PC-9 (cell line): Measurements from ENCODE around the gene ATP2B3. TPM values are rescaled to one million over a fixed set of nuclear protein-coding genes. Genes with fewer than 3 reads are reported as not detected.

Experiments used
- BruUV-seq: library from RNA; stranded (reverse); fragments of 400-500 nt; replicated peaks from 2 replicates; lab custom pipeline; 2021; lab: Mats Ljungman, UMichigan
- CTCF ChIA-PET: fragments of 300-600 bp; sonication (Branson Sonifier 250); formaldehyde crosslinking; loops from one replicate; lab custom pipeline; 2022; ENCODE audit warnings: antibody characterized with exemption; lab: Charles Lee
- POLR2A ChIA-PET: fragments of 300-600 bp; sonication (Branson Sonifier 250); formaldehyde crosslinking; loops from one replicate; lab custom pipeline; 2022; ENCODE audit warnings: antibody characterized with exemption; ENCODE audit not compliant: unreplicated experiment; lab: Charles Lee
- DNase-seq, 2 experiments: peaks; one replicate each; pipeline versions ENCODE4 v3.0.0 to v3.0.0-alpha.2; 2015 to 2022; ENCODE audit warnings: mixed read lengths in 1 of 2
- H2AFZ ChIP-seq: fragments of 200-600 bp; sonication (generic); 2 replicates; pipeline ENCODE4 v1.8.1; 2017; ENCODE audit warnings: antibody characterized with exemption
- H3F3A ChIP-seq: fragments of 200-600 bp; sonication (generic); 2 replicates; pipeline ENCODE4 v1.8.1; 2017; ENCODE audit warnings: antibody characterized with exemption, mild to moderate bottlenecking, low read depth; ENCODE audit not compliant: insufficient read depth
- H3K27ac ChIP-seq: fragments of 200-600 bp; sonication (generic); 2 replicates; pipeline ENCODE4 v1.6.1; 2016; ENCODE audit warnings: mixed run types
- H3K27me3 ChIP-seq: fragments of 200-600 bp; sonication (generic); 2 replicates; pipeline ENCODE4 v1.6.1; 2016; ENCODE audit warnings: low read depth, mixed run types; ENCODE audit not compliant: insufficient read depth
- H3K36me3 ChIP-seq: fragments of 200-600 bp; sonication (generic); 2 replicates; pipeline ENCODE4 v1.6.1; 2016; ENCODE audit warnings: low read depth, mixed run types
- H3K4me1 ChIP-seq: fragments of 200-600 bp; sonication (generic); replicated peaks from 2 replicates; pipeline ENCODE4 v1.6.1; 2016; ENCODE audit warnings: mixed run types; ENCODE audit not compliant: insufficient read depth
- H3K4me2 ChIP-seq: fragments of 200-600 bp; sonication (generic); 2 replicates; pipeline ENCODE4 v1.6.1; 2017; ENCODE audit warnings: mixed run types
- H3K4me3 ChIP-seq: fragments of 200-600 bp; sonication (generic); 2 replicates; pipeline ENCODE4 v1.6.1; 2016; ENCODE audit warnings: mixed run types
- H3K79me2 ChIP-seq: fragments of 200-600 bp; sonication (generic); 2 replicates; pipeline ENCODE4 v1.6.1; 2017; ENCODE audit warnings: low read depth, mixed run types
- H3K9me2 ChIP-seq: fragments of 200-600 bp; sonication (generic); 2 replicates; pipeline ENCODE4 v1.8.1; 2017; ENCODE audit warnings: mild to moderate bottlenecking; ENCODE audit not compliant: insufficient read depth
- H3K9me3 ChIP-seq: fragments of 200-600 bp; sonication (generic); 2 replicates; pipeline ENCODE4 v1.8.1; 2016; ENCODE audit warnings: low read depth; ENCODE audit not compliant: insufficient read depth
- H4K20me1 ChIP-seq: fragments of 200-600 bp; sonication (generic); 2 replicates; pipeline ENCODE4 v1.8.1; 2017; ENCODE audit not compliant: insufficient read depth
- CTCF ChIP-seq: fragments of 200-600 bp; sonication (generic); conservative IDR thresholded peaks from 2 replicates; pipeline ENCODE4 v1.6.1; 2017; ENCODE audit warnings: mixed run types, antibody characterized with exemption, mild to moderate bottlenecking, moderate library complexity
- EZH2 ChIP-seq: fragments of 200-600 bp; sonication (generic); IDR thresholded peaks from 2 replicates; pipeline ENCODE4 v1.8.0; 2017; ENCODE audit warnings: antibody characterized with exemption, low read depth
- intact Hi-C: fragments of 100-400 bp; cut with micrococcal nuclease; formaldehyde crosslinking; loops from one replicate; pipeline ENCODE4 v1.10.0; 2022; ENCODE audit not compliant: unreplicated experiment
- total RNA-seq: library from RNA; stranded (reverse); gene quantifications from 2 replicates; pipeline ENCODE4 v1.2.3, GENCODE V29; 2021

The ATP2B3 gene
- total RNA-seq, 1 experiment from 2014 or later, result not detected

GRCh38 chrX:153572601-153573000 is 55.2 kb downstream of the ATP2B3 start:
- Histone ChIP-seq H3K4me2 (no peak overlapping the region), H3K36me3 (no peaks in the 10 kb centered on the region), H3K27me3 (peaks cover 69% of the 10 kb centered on the region), H3K4me1 (no peaks in the 10 kb centered on the region), H3K27ac (no peak overlapping the region), H4K20me1 (no peaks in the 10 kb centered on the region), H2AFZ (no peak overlapping the region), H3K9me2 (no peaks in the 10 kb centered on the region), H3K9me3 (no peaks in the 10 kb centered on the region), H3K4me3 (no peak overlapping the region), H3K79me2 (no peaks in the 10 kb centered on the region), H3F3A (no peaks in the 10 kb centered on the region)
- CTCF ChIA-PET, result no interaction called here
- no TSS peak for BruUV-seq
- intact Hi-C loops, result no loop called here
- DNase-seq, result no peak
- POLR2A ChIA-PET, result no interaction called here
- TF ChIP-seq CTCF, result no peak
- TF ChIP-seq EZH2, result no peak

GRCh38 chrX:153573984-153574383 is 56.5 kb downstream of the ATP2B3 start:
- TF ChIP-seq CTCF (no peak), EZH2 (no peak)
- no peaks in the 10 kb centered on the region for H3K36me3 ChIP-seq
- no peaks in the 10 kb centered on the region for H3K9me2 ChIP-seq
- no peaks in the 10 kb centered on the region for H3K4me1 ChIP-seq
- no peak overlapping the region for H3K4me3 ChIP-seq
- intact Hi-C loops, result no loop called here
- no peaks in the 10 kb centered on the region for H3K9me3 ChIP-seq
- CTCF ChIA-PET, result interaction anchor here (0.6 kb wide), 1 partner anchor 92 kb away, joined by 7 read pairs; no protein-coding TSS in a partner anchor
- H3K79me2 ChIP-seq, result no peaks in the 10 kb centered on the region
- BruUV-seq, result no TSS peak
- DNase-seq, result no peak
- POLR2A ChIA-PET, result no interaction called here
- H4K20me1 ChIP-seq, result no peaks in the 10 kb centered on the region
- no peak overlapping the region for H3K27ac ChIP-seq
- H2AFZ ChIP-seq, result no peak overlapping the region
- peaks cover 64% of the 10 kb centered on the region for H3K27me3 ChIP-seq
- H3F3A ChIP-seq, result no peaks in the 10 kb centered on the region
- H3K4me2 ChIP-seq, result no peak overlapping the region

- no peaks in the 10 kb centered on the region for H3K9me2 ChIP-seq
- H3K9me3 ChIP-seq, result no peaks in the 10 kb centered on the region
- no peak for DNase-seq
- H3K4me3 ChIP-seq, result no peak overlapping the region
- H2AFZ ChIP-seq, result no peak overlapping the region
- no peak overlapping the region for H3K27ac ChIP-seq
- no peaks in the 10 kb centered on the region for H3F3A ChIP-seq
- TF ChIP-seq EZH2 (no peak), CTCF (no peak)
- BruUV-seq, result no TSS peak
- H3K36me3 ChIP-seq, result no peaks in the 10 kb centered on the region
- intact Hi-C loops, result no loop called here
- no peaks in the 10 kb centered on the region for H3K79me2 ChIP-seq
- no peaks in the 10 kb centered on the region for H3K4me1 ChIP-seq
- ChIA-PET CTCF (no interaction called here), POLR2A (no interaction called here)
- H4K20me1 ChIP-seq, result no peaks in the 10 kb centered on the region
- H3K4me2 ChIP-seq, result no peak overlapping the region
- H3K27me3 ChIP-seq, result peaks cover 47% of the 10 kb centered on the region
Measured at GRCh38 chrX:153576239-153576870, 58.9 kb downstream of the ATP2B3 start.
